NCI-H146 treated with DMSO at 0.1 percent for 48 hours (cell line): ENCODE data around the gene PRR13.

Experiments used
- DNase-seq: peaks from one replicate; lab custom pipeline; 2025; ENCODE audit not compliant: unreplicated experiment; lab: John Stamatoyannopoulos, UW

Gene PRR13

DNA sequence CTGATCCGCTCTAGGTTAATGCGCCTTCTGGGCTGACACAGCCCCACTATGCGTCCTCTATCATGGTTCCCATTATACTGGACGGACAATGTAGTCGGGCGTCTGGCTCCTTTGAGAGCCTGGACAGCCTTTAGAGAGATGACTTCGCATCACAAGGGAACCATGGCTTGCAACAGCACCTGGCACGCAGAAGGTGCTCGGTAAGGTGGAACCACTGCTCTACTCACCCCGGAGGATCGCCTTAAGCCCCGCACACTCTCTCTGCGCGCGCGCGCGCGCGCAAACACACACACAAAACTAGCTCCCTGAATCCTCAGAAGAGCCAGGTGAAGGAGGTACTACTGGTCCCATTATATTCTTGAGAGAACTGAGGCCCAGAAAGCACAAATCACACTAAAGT is 50.7 kb downstream of the PRR13 start:
- no peak for DNase-seq

DNA sequence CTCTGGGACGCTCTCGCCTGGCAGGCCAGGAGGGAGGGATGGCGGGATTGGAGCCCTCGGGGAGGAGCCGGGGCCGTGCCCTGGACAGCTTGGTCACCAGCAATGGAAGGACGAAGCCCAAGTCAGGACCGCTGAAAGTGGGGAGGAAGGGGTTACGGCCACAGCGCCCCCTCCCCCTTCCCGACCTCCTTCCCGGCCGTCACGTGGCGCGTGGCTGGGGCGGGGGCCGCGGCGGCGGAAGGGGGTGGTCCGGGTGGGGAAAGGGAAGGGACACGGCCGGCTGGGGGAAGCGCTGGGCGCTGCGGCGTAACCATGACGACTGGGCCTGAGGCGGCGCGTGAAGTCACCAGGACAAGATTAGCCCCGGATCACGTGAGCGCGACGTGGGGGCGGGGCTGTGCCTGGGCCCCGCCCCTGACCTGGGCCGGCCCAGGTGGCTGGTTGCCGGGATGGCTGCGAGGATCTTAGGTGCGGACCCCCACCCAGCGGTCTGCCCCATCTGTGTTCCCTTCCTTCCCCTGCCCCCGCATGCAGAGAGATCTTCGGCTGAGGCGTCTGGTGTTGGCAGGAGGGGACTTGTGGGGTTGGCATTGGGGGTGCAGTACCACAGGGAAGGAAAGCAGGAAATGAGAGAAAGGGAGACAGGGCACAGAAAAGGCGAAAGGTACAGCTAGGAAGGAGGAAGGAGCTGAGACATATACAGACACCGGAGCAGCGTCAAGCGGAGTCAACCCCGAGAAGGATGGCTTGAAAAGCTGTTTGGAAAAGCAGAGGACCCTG is 51.5 kb downstream of the PRR13 start:
- DNase-seq, result peak; percentile 85

DNA sequence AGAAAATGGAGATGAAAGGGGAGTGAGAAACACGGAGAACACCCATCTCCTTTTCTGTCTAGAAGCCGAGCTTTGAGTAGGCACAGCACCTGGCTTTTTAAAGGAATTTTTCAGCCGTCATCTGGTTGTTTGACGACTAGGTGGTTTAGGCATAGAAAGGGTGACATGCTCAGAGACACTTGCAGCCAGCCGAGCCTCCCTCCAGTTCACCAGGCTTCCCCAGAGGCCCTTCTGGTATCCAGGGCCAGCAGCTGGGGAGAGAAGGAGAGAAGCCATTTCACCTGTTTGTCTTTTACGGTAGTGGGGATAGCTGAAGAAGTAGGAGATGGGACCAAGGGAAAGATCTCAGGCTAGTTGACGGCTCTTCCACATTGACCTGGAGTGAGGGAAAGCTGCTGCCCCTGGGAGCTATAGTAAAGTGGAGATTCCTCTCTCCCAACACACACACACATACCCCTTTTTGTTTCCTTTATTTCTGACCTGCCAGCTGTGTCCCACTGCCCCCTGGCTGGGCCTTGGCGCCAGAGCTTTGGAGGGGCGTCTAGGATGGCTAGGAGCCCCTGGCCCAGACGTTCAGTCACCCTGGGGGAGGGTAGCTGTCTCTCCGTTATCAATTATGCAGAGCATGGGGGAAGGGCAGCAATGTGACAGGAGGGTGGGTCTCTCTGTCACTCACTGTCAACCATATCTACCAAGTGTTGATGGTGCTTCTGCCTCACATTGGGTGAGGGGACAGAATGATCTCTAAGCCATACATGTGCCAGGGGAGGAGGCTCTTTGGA is 52.3 kb downstream of the PRR13 start:
- no peak for DNase-seq
